NCI-H526 treated with DMSO at 0.1 percent for 48 hours (cell line): ENCODE data around the gene UBL4A.
"Not testable (repeated sequence)": the region's sequence is repeated elsewhere in the genome, so short reads cannot be mapped to it uniquely, and the experiment has no call there.

Experiments
- DNase-seq: peaks from one replicate; lab custom pipeline; 2025; lab: John Stamatoyannopoulos, UW

UBL4A gene

GRCh38 chrX:154507673-154508383 lies 21.4 kb upstream of the UBL4A start:
- DNase-seq = no peak

GRCh38 chrX:154506483-154507332 lies 20.3 kb upstream of the UBL4A start:
- no peak for DNase-seq

DNA sequence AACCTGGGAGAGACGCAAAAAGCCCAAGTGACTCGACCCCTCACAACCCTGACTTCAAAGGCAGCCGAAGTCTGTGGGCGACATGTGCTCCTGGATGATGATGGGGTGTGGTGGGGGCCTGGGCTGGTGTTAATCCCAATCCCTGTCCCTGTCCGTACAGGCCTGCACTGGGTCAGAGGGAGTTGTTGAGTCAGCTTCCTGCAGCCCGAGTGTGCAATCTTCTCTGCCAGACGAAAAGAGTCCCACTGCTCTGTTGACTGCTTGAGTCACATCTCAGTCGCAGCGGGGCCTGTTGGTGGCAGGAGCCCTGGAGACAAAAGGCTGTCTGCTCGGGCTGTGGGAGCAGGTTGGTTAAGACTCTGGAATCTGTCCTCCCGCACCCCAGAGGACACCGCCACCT lies 19.3 kb upstream of the UBL4A start:
- no peak for DNase-seq

DNA sequence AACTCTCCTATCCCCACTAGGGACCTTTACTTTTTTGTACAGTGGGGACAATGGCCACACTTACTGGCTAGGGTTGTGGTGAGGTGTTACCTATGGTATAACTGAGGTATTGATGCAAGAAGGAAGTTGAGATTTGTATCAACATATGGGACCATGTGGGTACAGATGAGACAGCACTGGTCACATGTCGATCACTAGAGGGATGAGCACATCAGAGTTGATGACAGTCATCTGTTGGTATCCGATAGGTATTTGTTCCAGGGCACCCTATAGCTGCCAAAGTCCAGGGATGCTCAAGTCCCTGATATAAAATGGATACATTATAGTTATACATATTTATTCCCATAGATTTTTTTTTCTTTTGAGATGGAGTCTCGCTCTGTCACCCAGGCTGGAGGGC lies 16.6 kb upstream of the UBL4A start:
- no peak for DNase-seq

DNA sequence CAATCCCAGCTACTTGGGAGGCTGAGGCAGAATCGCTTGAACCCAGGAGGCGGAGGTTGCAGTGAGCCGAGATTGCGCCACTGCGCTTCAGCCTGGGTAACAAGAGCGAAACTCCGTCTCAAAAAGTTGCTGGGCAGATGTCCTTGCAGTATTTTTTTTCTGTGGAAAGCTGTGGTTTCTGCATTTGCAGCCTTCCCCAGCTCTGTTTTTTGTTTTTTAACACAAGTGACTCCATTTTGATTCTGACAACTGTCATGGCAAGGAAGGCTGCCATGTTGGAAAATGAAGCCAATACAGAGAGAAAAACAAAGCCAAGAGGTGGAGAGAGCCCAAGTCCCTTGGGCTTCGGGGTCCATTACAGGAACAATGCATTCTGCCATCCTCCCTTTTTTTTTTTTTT lies 15.7 kb upstream of the UBL4A start:
- DNase-seq = no peak

GRCh38 chrX:154501423-154501822 lies 15.0 kb upstream of the UBL4A start:
- not testable (repeated sequence) for DNase-seq

DNA sequence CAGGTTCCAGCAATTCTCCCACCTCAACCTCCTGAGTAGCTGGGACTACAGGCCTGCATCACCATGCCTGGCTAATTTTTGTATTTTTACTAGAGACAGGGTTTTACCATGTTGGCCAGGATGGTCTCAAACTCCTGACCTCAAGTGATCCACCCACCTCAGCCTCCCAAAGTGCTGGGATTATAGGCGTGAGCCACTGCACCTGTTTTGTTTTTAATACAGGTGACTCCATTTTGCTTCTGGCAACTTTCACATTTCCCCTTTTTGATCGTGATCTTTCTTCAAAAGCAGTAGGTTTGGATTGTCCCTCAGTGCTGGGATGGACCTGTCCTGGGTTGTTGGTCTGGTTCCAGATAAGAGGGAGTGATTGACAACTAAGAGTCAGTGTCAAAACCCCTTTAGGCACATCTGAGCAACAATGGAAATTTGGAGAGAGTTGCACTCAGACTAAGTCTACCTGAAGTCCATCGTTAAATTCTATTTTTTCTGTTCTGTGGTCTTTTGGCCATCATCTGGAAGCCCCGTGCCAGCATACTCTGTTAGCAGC lies 10.2 kb upstream of the UBL4A start:
- DNase-seq = not testable (repeated sequence)

- no peak for DNase-seq
These were observed 9.1 kb upstream of the UBL4A start for GRCh38 chrX:154495472-154495922.

- no peak for DNase-seq
These were observed 8.3 kb upstream of the UBL4A start for GRCh38 chrX:154494715-154495114.

GRCh38 chrX:154490414-154491083 lies 4.1 kb upstream of the UBL4A start, which contains the start of gene SLC10A3:
TSS of gene SLC10A3 (minus strand) at chrX:154490629. CDS start at chrX:154488940, 1,689 bp downstream.
- DNase-seq = peak; percentile 91

GRCh38 chrX:154490021-154490413 lies 3.6 kb upstream of the UBL4A start:
- no peak for DNase-seq

DNA sequence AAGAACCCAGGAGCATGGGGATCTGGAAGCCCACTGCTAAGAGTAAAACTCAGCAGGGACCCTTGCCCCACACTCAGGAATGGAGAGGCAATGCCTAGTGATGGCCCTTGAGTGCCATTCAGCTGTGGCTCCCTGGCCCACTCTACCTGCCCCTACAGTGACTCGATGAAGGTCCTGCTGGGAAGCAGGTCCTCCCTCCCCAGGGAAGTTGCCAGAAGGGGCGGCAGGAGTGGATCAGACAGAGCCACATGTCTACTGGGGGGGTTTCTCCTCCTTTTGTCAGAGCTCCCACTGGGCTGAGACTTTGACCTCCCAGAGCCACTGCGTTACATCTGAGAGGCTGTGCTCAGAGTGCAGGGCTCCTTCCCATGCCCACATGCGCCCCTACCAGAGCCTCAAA lies 2.8 kb upstream of the UBL4A start:
- no peak for DNase-seq

DNA sequence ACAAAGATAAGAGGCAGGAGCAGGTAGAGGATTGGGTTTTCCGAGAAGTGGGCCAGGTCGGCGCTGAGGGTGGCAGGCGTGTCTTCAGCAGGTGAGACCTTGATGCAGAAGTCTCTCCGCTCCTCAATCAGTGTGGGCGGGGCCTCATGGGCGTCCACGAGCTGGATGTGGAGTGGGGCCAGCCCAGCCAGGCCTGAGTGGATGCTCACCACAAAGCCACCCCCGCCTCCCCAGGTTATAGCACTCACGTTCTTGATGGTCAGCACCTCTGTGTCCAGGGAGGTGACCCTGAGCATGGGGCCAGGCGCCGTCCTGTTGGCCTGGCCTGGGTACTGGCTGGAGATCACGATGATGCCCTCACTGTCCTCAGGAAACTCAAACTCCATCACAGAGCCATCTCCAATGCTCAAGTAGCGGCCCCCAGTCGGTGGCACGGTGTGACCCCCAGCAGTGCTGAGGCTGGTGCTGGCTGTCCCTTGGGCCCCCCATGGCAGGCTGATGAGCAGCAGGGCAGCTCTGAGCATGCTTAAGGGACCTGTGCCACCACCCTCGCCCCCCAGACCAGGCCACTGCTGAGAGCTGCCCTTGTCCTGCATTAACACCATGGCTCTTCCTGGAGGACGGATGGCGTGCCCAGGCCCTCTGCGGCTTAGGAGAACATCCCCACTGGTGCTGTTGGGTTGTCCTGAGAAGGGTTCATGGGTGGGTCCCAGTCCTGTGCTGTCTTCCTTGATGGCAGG lies 2.1 kb upstream of the UBL4A start:
- DNase-seq = no peak

GRCh38 chrX:154487518-154488290 lies 1.3 kb upstream of the UBL4A start:
- DNase-seq = no peak

GRCh38 chrX:154486052-154486395 lies 391 bp downstream of the UBL4A start:
- DNase-seq = no peak

GRCh38 chrX:154485150-154486051 lies 1.0 kb downstream of the UBL4A start:
- DNase-seq = peak; percentile 8

- DNase-seq = no peak
These were observed 1.9 kb downstream of the UBL4A start for GRCh38 chrX:154484255-154485149.

DNA sequence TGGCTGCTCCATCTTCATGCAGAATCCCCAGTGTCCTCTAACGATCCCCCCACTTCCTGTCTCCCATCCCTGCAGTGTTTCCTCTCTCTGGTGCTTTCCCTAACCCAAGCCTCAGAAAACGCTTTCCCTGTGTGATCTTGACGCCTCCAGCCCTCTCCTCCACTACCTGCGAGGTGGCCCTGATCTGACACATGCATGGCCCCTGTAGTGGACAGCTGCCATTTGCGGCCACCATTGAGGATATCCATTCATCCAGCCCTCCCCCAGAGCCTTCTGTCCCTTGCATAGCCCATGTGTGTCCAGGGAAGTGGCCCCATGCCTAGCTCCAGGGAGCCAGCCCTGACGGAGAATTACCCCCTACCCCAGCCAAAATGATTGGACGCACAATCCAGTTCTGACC lies 3.1 kb downstream of the UBL4A start:
- DNase-seq = no peak

GRCh38 chrX:154482786-154483185 lies 3.6 kb downstream of the UBL4A start:
- no peak for DNase-seq
